ENCODE data around the gene GPRC5C. TPM values are rescaled to one million over a fixed set of nuclear protein-coding genes. Genes with fewer than 3 reads are reported as not detected.

Gene GPRC5C
- total and polyA plus RNA-seq, 2 of the 13 experiments (the other 11 are each of a cell fraction or from before 2014, with no cell fraction given): 85.6 to 300 TPM

- TF ChIP-seq RORA (CRISPR knock-in tag; IDR thresholded peaks at IDR 0.05): no peak
- TF ChIP-seq ZNF331 (CRISPR knock-in tag; IDR thresholded peaks at IDR 0.05): 0 out of 2 replicates have a peak, but pooled peaks have one; percentile 2
- no peak for TF ChIP-seq TOE1 (CRISPR knock-in tag; IDR thresholded peaks at IDR 0.05)
- TF ChIP-seq ZNF264 (CRISPR knock-in tag; IDR thresholded peaks at IDR 0.05): peak; percentile 17
- TF ChIP-seq, protein P1, sequence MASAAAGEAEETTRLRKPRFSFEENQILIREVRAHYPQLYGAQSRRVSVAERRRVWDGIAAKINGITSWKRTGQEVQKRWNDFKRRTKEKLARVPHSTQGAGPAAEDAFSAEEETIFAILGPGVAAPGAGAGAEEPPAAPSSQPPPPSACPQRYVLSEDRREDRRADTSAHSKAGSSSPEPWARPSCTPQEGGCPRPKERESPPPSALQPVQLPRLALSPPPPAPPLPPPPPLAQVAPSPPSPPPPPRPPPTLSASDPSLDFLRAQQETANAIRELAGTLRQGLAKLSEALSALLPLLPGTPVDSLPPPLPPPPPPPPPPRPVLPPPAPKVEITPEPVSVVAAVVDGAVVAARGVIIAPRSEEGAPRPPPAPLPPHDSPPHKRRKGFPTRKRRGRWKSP (CRISPR knock-in tag; IDR thresholded peaks at IDR 0.05): no peak; the same call in 1 of the 2 replicates
- TF ChIP-seq XRCC5 (optimal IDR thresholded peaks at IDR 0.05; ENCODE audit: low read length): peak; percentile 11
- peak; percentile 79 for TF ChIP-seq MED8 (CRISPR knock-in tag; IDR thresholded peaks at IDR 0.05; ENCODE audit: insufficient replicate concordance)
- TF ChIP-seq CREB1 (IDR thresholded peaks at IDR 0.05): peak; percentile 58
- no peak for TF ChIP-seq CREB1 (CRISPR knock-in tag; IDR thresholded peaks at IDR 0.05)
- TF ChIP-seq ESRRA (CRISPR knock-in tag; IDR thresholded peaks at IDR 0.05; ENCODE audit: low read depth): no peak
- TF ChIP-seq ZNF569 (CRISPR knock-in tag; IDR thresholded peaks at IDR 0.05; ENCODE audit: borderline replicate concordance): no peak; the same call in 1 of the 2 replicates
- peak; percentile 0; the same call in 1 of the 2 replicates for TF ChIP-seq SMC3 (IDR thresholded peaks at IDR 0.05; ENCODE audit: low read length)
- TF ChIP-seq XBP1 (CRISPR knock-in tag; IDR thresholded peaks at IDR 0.05): peak; percentile 42; the same call in 1 of the 2 replicates
- TF ChIP-seq MZF1 (CRISPR knock-in tag; IDR thresholded peaks at IDR 0.05; ENCODE audit: borderline replicate concordance): no peak
- no peak; the same call in 1 of the 2 replicates for TF ChIP-seq ZBED4 (CRISPR knock-in tag; IDR thresholded peaks at IDR 0.05; ENCODE audit: borderline replicate concordance)
- no peak for TF ChIP-seq ZSCAN22 (CRISPR knock-in tag; IDR thresholded peaks at IDR 0.05)
- no peak for TF ChIP-seq MBNL3 (CRISPR knock-in tag; conservative IDR thresholded peaks at IDR 0.05)
- 0 out of 2 replicates have a peak, but pooled peaks have one; percentile 14 for TF ChIP-seq RARG (CRISPR knock-in tag; IDR thresholded peaks at IDR 0.05; ENCODE audit: low read depth)
- TF ChIP-seq ZNF547 (CRISPR knock-in tag; IDR thresholded peaks at IDR 0.05): peak; percentile 57; the same call in 1 of the 2 replicates
- no peak; the same call in 1 of the 2 replicates for TF ChIP-seq MEF2D (CRISPR knock-in tag; IDR thresholded peaks at IDR 0.05)
- TF ChIP-seq NFATC3 (CRISPR knock-in tag; IDR thresholded peaks at IDR 0.05): no peak; the same call in 1 of the 2 replicates
- TF ChIP-seq SSRP1 (CRISPR knock-in tag; IDR thresholded peaks at IDR 0.05): peak; percentile 75; the same call in 1 of the 2 replicates
- TF ChIP-seq, protein P2, sequence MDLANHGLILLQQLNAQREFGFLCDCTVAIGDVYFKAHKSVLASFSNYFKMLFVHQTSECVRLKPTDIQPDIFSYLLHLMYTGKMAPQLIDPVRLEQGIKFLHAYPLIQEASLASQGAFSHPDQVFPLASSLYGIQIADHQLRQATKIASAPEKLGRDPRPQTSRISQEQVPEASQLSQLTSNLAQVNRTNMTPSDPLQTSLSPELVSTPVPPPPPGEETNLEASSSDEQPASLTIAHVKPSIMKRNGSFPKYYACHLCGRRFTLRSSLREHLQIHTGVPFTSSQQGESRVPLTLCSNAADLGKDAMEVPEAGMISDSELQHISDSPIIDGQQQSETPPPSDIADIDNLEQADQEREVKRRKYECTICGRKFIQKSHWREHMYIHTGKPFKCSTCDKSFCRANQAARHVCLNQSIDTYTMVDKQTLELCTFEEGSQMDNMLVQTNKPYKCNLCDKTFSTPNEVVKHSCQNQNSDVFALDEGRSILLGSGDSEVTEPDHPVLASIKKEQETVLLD (CRISPR knock-in tag; IDR thresholded peaks at IDR 0.05; ENCODE audit: low read depth): peak; percentile 86; the same call in 1 of the 2 replicates
- TF ChIP-seq ATRX (CRISPR knock-in tag; IDR thresholded peaks at IDR 0.05; ENCODE audit: borderline replicate concordance): no peak
- TF ChIP-seq ZNF644 (CRISPR knock-in tag; IDR thresholded peaks at IDR 0.05; ENCODE audit: low read depth): no peak
These were observed 951 bp upstream of the GPRC5C start (continued) for GRCh38 chr17:74430706-74431567.

All from HepG2 (cell line).